Measurements from ENCODE around the gene LNPEP.
A peak's percentile ranks its signal among the peaks of the same experiment; 100 is the strongest.

The LNPEP gene

DNA sequence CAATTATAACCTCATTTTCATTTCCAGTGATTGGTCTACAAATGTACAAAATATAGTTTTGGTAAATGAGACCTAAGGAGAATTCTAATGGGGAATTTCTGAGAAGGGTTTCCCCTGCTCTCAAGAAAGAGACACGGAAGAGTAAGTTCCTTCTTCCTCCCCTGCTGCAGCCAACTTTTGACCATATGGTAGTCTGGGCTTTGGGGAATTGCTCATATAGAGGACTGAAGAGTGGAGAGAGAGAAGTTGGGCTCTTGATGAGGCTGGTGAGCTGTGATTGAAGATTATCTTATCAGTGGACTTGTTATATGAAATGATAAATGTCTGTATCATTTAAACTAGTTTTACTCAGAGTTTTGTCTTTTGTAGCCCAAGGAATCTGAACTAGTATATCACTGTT is 4.3 kb upstream of the LNPEP start:
- Histone ChIP-seq H3K36me3 (ENCODE audit: insufficient read depth, low read length) (no peaks in the 10 kb centered on the region), H3K27ac (no peak overlapping the region), H3K9ac (ENCODE audit: insufficient read length) (no peak overlapping the region), H3K9me3 (ENCODE audit: low read depth, low read length) (no peaks in the 10 kb centered on the region), H3K4me3 (no peak overlapping the region)
- DNase-seq (ENCODE audit: low read depth, low spot score), result no peak
- no peak for TF ChIP-seq POLR2AphosphoS5 (IDR thresholded peaks at IDR 0.05; ENCODE audit: borderline replicate concordance, low read depth, low read length)
- no peak for TF ChIP-seq EZH2 (IDR thresholded peaks at IDR 0.05)
- TF ChIP-seq FOXP2 (optimal IDR thresholded peaks at IDR 0.05; ENCODE audit: control extremely low read depth, extremely low read length, insufficient read depth), result no peak

DNA sequence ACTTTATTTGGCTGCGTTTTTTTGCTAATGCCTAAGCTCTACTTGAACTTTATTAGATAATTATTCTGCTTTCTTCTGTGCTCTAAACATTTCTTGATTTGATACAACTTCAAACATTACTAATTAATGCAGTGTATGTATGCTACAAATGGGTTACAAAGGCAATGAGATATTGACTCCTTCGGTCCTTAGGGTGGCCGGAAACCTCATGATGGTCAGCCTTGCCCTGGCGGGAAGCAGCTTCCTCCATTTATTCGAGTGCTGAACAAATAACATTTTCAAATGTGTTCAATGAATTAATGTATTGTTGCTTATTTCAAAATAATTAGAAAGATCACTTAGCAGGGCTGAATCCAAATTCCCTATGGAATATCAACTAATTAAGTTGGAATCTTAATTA is 3.9 kb upstream of the LNPEP start:
- no peak for TF ChIP-seq FOXP2 (optimal IDR thresholded peaks at IDR 0.05; ENCODE audit: control extremely low read depth, extremely low read length, insufficient read depth)
- TF ChIP-seq POLR2AphosphoS5 (IDR thresholded peaks at IDR 0.05; ENCODE audit: borderline replicate concordance, low read depth, low read length), result no peak
- TF ChIP-seq EZH2 (IDR thresholded peaks at IDR 0.05), result no peak

DNA sequence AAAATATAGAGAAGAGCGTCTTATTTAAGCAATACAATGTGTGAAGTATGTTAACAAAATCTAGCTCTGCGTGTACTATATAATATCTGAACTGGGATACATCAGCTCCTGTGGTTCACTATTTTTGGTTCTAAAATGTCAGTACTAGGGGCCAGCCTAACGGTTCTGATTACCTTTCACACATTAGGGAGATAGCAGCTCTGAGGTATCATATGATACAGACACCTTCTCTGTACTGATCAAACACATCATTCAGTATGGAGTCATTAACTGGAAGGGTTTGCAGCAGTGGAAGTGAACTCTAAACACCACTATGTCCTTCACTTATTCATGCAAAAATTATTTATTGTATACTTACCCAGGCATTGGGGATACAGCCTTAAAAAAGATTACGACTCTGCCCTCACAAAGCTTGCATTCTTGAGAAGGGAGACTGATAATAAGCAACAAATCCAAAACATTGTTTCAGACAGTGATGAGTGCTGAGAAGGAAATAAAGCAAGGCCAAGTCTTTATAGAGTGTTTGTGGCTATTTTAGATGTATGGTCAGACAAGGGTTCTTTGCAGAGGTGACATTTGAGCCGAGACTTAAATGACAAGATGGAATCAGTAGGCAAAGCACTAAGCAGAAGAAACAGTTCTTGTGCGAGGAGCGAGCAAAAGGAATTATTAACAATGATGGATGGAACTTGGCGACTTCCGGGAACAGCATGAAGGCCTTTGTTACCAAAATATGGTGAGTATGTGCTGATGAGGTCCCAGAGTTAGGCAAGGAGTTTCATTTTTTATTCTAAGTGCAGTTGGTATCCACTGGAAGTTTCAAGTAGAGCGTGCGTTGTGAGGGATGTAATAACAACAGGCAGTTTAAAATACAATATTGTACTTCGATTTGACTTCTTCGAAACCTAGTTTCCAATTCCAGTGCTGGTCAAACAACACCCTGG is 1.8 kb upstream of the LNPEP start:
- TF ChIP-seq POLR2AphosphoS5 (IDR thresholded peaks at IDR 0.05; ENCODE audit: borderline replicate concordance, low read depth, low read length) (no peak), FOXP2 (optimal IDR thresholded peaks at IDR 0.05; ENCODE audit: control extremely low read depth, extremely low read length, insufficient read depth) (no peak), EZH2 (IDR thresholded peaks at IDR 0.05) (no peak)
- Histone ChIP-seq H3K4me3 (peak overlapping the region; percentile 95), H3K9me3 (ENCODE audit: low read depth, low read length) (no peaks in the 10 kb centered on the region; the same call in 1 of the 2 replicates), H3K36me3 (ENCODE audit: insufficient read depth, low read length) (no peaks in the 10 kb centered on the region), H3K9ac (ENCODE audit: insufficient read length) (peak overlapping the region; percentile 68), H3K27ac (peak overlapping the region; percentile 61; the same call in 1 of the 2 replicates)
- DNase-seq (ENCODE audit: low read depth, low spot score), result no peak

More for the DNA sequence above, 3.9 kb upstream of the LNPEP start:
- no peak overlapping the region for H3K9ac ChIP-seq (ENCODE audit: insufficient read length)
- no peak for DNase-seq (ENCODE audit: low read depth, low spot score)
- H3K9me3 ChIP-seq (ENCODE audit: low read depth, low read length), result no peaks in the 10 kb centered on the region
- H3K36me3 ChIP-seq (ENCODE audit: insufficient read depth, low read length), result no peaks in the 10 kb centered on the region
- no peak overlapping the region for H3K4me3 ChIP-seq
- H3K27ac ChIP-seq, result no peak overlapping the region

- TF ChIP-seq FOXP2 (optimal IDR thresholded peaks at IDR 0.05; ENCODE audit: control extremely low read depth, extremely low read length, insufficient read depth), result no peak
- no peak for TF ChIP-seq EZH2 (IDR thresholded peaks at IDR 0.05)
- peak; percentile 65 for TF ChIP-seq POLR2AphosphoS5 (IDR thresholded peaks at IDR 0.05; ENCODE audit: borderline replicate concordance, low read depth, low read length)
- Histone ChIP-seq H3K36me3 (ENCODE audit: insufficient read depth, low read length) (no peaks in the 10 kb centered on the region), H3K27ac (peak overlapping the region; percentile 61), H3K9ac (ENCODE audit: insufficient read length) (peak overlapping the region; percentile 68), H3K4me3 (peak overlapping the region; percentile 95), H3K9me3 (ENCODE audit: low read depth, low read length) (no peaks in the 10 kb centered on the region; the same call in 1 of the 2 replicates)
- peak; percentile 32 for DNase-seq (ENCODE audit: low read depth, low spot score)
These were observed 947 bp upstream of the LNPEP start for GRCh38 chr5:96934708-96935558.

- no peak for DNase-seq (ENCODE audit: low read depth, low spot score)
These were observed 796 bp downstream of the LNPEP start for GRCh38 chr5:96936431-96937320.

GRCh38 chr5:96940586-96940985 is 4.7 kb downstream of the LNPEP start:
- no peak for DNase-seq (ENCODE audit: low read depth, low spot score)
- TF ChIP-seq EZH2 (IDR thresholded peaks at IDR 0.05) (no peak), POLR2AphosphoS5 (IDR thresholded peaks at IDR 0.05; ENCODE audit: borderline replicate concordance, low read depth, low read length) (no peak), FOXP2 (optimal IDR thresholded peaks at IDR 0.05; ENCODE audit: control extremely low read depth, extremely low read length, insufficient read depth) (no peak)
- no peak overlapping the region for H3K27ac ChIP-seq
- no peaks in the 10 kb centered on the region for H3K36me3 ChIP-seq (ENCODE audit: insufficient read depth, low read length)
- no peaks in the 10 kb centered on the region; the same call in 1 of the 2 replicates for H3K9me3 ChIP-seq (ENCODE audit: low read depth, low read length)
- H3K9ac ChIP-seq (ENCODE audit: insufficient read length), result no peak overlapping the region
- no peak overlapping the region for H3K4me3 ChIP-seq

More at GRCh38 chr5:96936431-96937320, 796 bp downstream of the LNPEP start:
- peak overlapping the region; percentile 95 for H3K4me3 ChIP-seq
- H3K9ac ChIP-seq (ENCODE audit: insufficient read length), result peak overlapping the region; percentile 82
- H3K27ac ChIP-seq, result no peak overlapping the region
- H3K36me3 ChIP-seq (ENCODE audit: insufficient read depth, low read length), result no peaks in the 10 kb centered on the region
- TF ChIP-seq POLR2AphosphoS5 (IDR thresholded peaks at IDR 0.05; ENCODE audit: borderline replicate concordance, low read depth, low read length) (no peak), FOXP2 (optimal IDR thresholded peaks at IDR 0.05; ENCODE audit: control extremely low read depth, extremely low read length, insufficient read depth) (no peak), EZH2 (IDR thresholded peaks at IDR 0.05) (no peak)
- no peaks in the 10 kb centered on the region; the same call in 1 of the 2 replicates for H3K9me3 ChIP-seq (ENCODE audit: low read depth, low read length)

DNA sequence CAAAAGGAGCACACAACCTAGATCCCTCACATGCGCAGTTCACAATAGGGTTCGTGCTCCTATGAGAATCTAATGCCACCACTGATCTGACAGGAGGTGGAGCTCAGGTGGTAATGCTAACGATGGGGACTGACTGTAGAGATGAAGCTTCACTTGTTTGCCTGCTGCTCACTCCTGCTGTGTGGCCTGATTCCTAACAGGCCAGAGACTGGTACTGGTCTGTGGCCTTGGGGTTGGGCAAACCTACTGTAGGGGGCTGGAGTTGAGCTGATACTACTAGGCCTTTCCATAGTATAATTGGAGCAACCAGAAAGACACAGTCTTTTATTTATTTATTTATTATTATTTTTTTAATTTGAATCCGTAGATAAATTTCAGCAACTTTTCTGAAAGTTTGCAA is 5.3 kb downstream of the LNPEP start:
- no peak overlapping the region for H3K27ac ChIP-seq
- no peaks in the 10 kb centered on the region for H3K36me3 ChIP-seq (ENCODE audit: insufficient read depth, low read length)
- H3K9ac ChIP-seq (ENCODE audit: insufficient read length), result no peak overlapping the region
- DNase-seq (ENCODE audit: low read depth, low spot score), result no peak
- H3K9me3 ChIP-seq (ENCODE audit: low read depth, low read length), result no peaks in the 10 kb centered on the region; the same call in 1 of the 2 replicates
- H3K4me3 ChIP-seq, result no peak overlapping the region
- TF ChIP-seq EZH2 (IDR thresholded peaks at IDR 0.05), result no peak
- TF ChIP-seq FOXP2 (optimal IDR thresholded peaks at IDR 0.05; ENCODE audit: control extremely low read depth, extremely low read length, insufficient read depth), result no peak
- no peak for TF ChIP-seq POLR2AphosphoS5 (IDR thresholded peaks at IDR 0.05; ENCODE audit: borderline replicate concordance, low read depth, low read length)

Measured in SK-N-MC (cell line).